ENCODE data around the gene RTTN.
A peak's percentile ranks its signal among the peaks of the same experiment; 100 is the strongest.

RTTN gene

GRCh38 chr18:70176537-70176936 lies 28.9 kb downstream of the RTTN start:
- no peak for TF ChIP-seq CTCF (IDR thresholded peaks at IDR 0.05; ENCODE audit: low read length, missing control alignments)
- no peak for DNase-seq (ENCODE audit: low read depth)
- no peak overlapping the region for H3K4me3 ChIP-seq (replicated peaks; ENCODE audit: low read depth, low read length)

GRCh38 chr18:70175216-70175615 lies 30.3 kb downstream of the RTTN start:
- no peak for DNase-seq (ENCODE audit: low read depth)
- no peak overlapping the region for H3K4me3 ChIP-seq (replicated peaks; ENCODE audit: low read depth, low read length)
- no peak for TF ChIP-seq CTCF (IDR thresholded peaks at IDR 0.05; ENCODE audit: low read length, missing control alignments)

- no peak overlapping the region for H3K4me3 ChIP-seq (replicated peaks; ENCODE audit: low read depth, low read length)
- TF ChIP-seq CTCF (IDR thresholded peaks at IDR 0.05; ENCODE audit: low read length, missing control alignments) = peak; percentile 55
Measured at GRCh38 chr18:70172225-70172624, 33.3 kb downstream of the RTTN start.

GRCh38 chr18:70169747-70170146 lies 35.7 kb downstream of the RTTN start:
- no peak for DNase-seq (ENCODE audit: low read depth)
- H3K4me3 ChIP-seq (replicated peaks; ENCODE audit: low read depth, low read length) = no peak overlapping the region
- TF ChIP-seq CTCF (IDR thresholded peaks at IDR 0.05; ENCODE audit: low read length, missing control alignments) = no peak

More at GRCh38 chr18:70172225-70172624, 33.3 kb downstream of the RTTN start:
- DNase-seq (ENCODE audit: low read depth) = peak; percentile 57

- DNase-seq (ENCODE audit: low read depth) = no peak
- no peak for TF ChIP-seq CTCF (IDR thresholded peaks at IDR 0.05; ENCODE audit: low read length, missing control alignments)
- no peak overlapping the region for H3K4me3 ChIP-seq (replicated peaks; ENCODE audit: low read depth, low read length)
Measured at GRCh38 chr18:70166668-70167067, 38.8 kb downstream of the RTTN start.

GRCh38 chr18:70165936-70166335 lies 39.6 kb downstream of the RTTN start:
- no peak overlapping the region for H3K4me3 ChIP-seq (replicated peaks; ENCODE audit: low read depth, low read length)
- TF ChIP-seq CTCF (IDR thresholded peaks at IDR 0.05; ENCODE audit: low read length, missing control alignments) = no peak

GRCh38 chr18:70160073-70160678 lies 45.3 kb downstream of the RTTN start:
- TF ChIP-seq CTCF (IDR thresholded peaks at IDR 0.05; ENCODE audit: low read length, missing control alignments) = no peak
- DNase-seq (ENCODE audit: low read depth) = no peak
- no peak overlapping the region for H3K4me3 ChIP-seq (replicated peaks; ENCODE audit: low read depth, low read length)

More at GRCh38 chr18:70165936-70166335, 39.6 kb downstream of the RTTN start:
- no peak for DNase-seq (ENCODE audit: low read depth)

Measured in fibroblast of pulmonary artery (primary cell).